ENCODE data around the gene ST3GAL3.
A peak's percentile ranks its signal among the peaks of the same experiment; 100 is the strongest.

ST3GAL3 gene

GRCh38 chr1:43802356-43802980 is 95.1 kb downstream of the ST3GAL3 start:
- no peak overlapping the region for H3K4me3 ChIP-seq (ENCODE audit: low read depth, low read length)
- no peak overlapping the region for H3K27ac ChIP-seq (ENCODE audit: extremely low read depth, low read depth, low read length)
- H3K36me3 ChIP-seq (ENCODE audit: control insufficient read depth in 2 of 2, insufficient read depth in 1 of 2, low read length in 2 of 2): no peaks in the 10 kb centered on the region
- H3K9me3 ChIP-seq (ENCODE audit: control insufficient read depth, insufficient read depth, low read depth, low read length): no peaks in the 10 kb centered on the region
- POLR2A ChIA-PET: no interaction called here
- TF ChIP-seq ZNF223 (tag by site-specific recombination; IDR thresholded peaks at IDR 0.05): no peak
- TF ChIP-seq ZNF660 (tag by site-specific recombination; IDR thresholded peaks at IDR 0.05): no peak
- TF ChIP-seq ZNF521 (tag by site-specific recombination; IDR thresholded peaks at IDR 0.05): no peak
- TF ChIP-seq ZNF626 (tag by site-specific recombination; IDR thresholded peaks at IDR 0.05): no peak
- no peak for TF ChIP-seq ZBTB8A (tag by site-specific recombination; IDR thresholded peaks at IDR 0.05)
- TF ChIP-seq ZNF423 (tag by site-specific recombination; IDR thresholded peaks at IDR 0.05): no peak
- no peak for TF ChIP-seq ZFP69B (tag by site-specific recombination; IDR thresholded peaks at IDR 0.05)
- no peak for TF ChIP-seq ZNF658 (tag by site-specific recombination; IDR thresholded peaks at IDR 0.05)
- TF ChIP-seq ZNF426 (tag by site-specific recombination; IDR thresholded peaks at IDR 0.05): no peak
- no peak for TF ChIP-seq ZBTB49 (tag by site-specific recombination; IDR thresholded peaks at IDR 0.05; ENCODE audit: low read depth)
- TF ChIP-seq ZNF639 (tag by site-specific recombination; IDR thresholded peaks at IDR 0.05): no peak
- CTCF ChIA-PET: interaction anchor here (1.2 kb wide), 1 partner anchor 132 kb away, joined by 4 read pairs; no protein-coding TSS in a partner anchor
- H3K4me1 ChIP-seq (ENCODE audit: control insufficient read depth, insufficient read depth, low read length): no peaks in the 10 kb centered on the region

- TF ChIP-seq ZNF121 (tag by site-specific recombination; IDR thresholded peaks at IDR 0.05) (peak; percentile 55), KLF10 (tag by site-specific recombination; IDR thresholded peaks at IDR 0.05) (no peak)
- Histone ChIP-seq H3K4me3 (ENCODE audit: low read depth, low read length) (no peak overlapping the region), H3K27ac (ENCODE audit: extremely low read depth, low read depth, low read length) (no peak overlapping the region), H3K4me1 (ENCODE audit: control insufficient read depth, insufficient read depth, low read length) (no peaks in the 10 kb centered on the region), H3K36me3 (ENCODE audit: control insufficient read depth in 2 of 2, insufficient read depth in 1 of 2, low read length in 2 of 2) (no peaks in the 10 kb centered on the region), H3K9me3 (ENCODE audit: control insufficient read depth, insufficient read depth, low read depth, low read length) (no peaks in the 10 kb centered on the region)
- ChIA-PET POLR2A (no interaction called here), CTCF (no interaction called here)
Measured at GRCh38 chr1:43803105-43803504, 95.8 kb downstream of the ST3GAL3 start.

GRCh38 chr1:43803646-43804045 is 96.3 kb downstream of the ST3GAL3 start:
- H3K27ac ChIP-seq (ENCODE audit: extremely low read depth, low read depth, low read length): no peak overlapping the region
- H3K36me3 ChIP-seq (ENCODE audit: control insufficient read depth in 2 of 2, insufficient read depth in 1 of 2, low read length in 2 of 2): no peaks in the 10 kb centered on the region
- H3K4me3 ChIP-seq (ENCODE audit: low read depth, low read length): no peak overlapping the region
- CTCF ChIA-PET: interaction anchor here (1.0 kb wide), 1 partner anchor 40 kb away, joined by 4 read pairs; no protein-coding TSS in a partner anchor
- no peaks in the 10 kb centered on the region for H3K9me3 ChIP-seq (ENCODE audit: control insufficient read depth, insufficient read depth, low read depth, low read length)
- POLR2A ChIA-PET: no interaction called here
- no peaks in the 10 kb centered on the region for H3K4me1 ChIP-seq (ENCODE audit: control insufficient read depth, insufficient read depth, low read length)
- no peak for TF ChIP-seq ZSCAN30 (tag by site-specific recombination; IDR thresholded peaks at IDR 0.05)
- TF ChIP-seq ZNF394 (tag by site-specific recombination; IDR thresholded peaks at IDR 0.05; ENCODE audit: borderline replicate concordance): no peak
- no peak for TF ChIP-seq PRDM10 (tag by site-specific recombination; IDR thresholded peaks at IDR 0.05)
- no peak for TF ChIP-seq MZF1 (tag by site-specific recombination; IDR thresholded peaks at IDR 0.05; ENCODE audit: borderline replicate concordance)
- TF ChIP-seq ZFP37 (tag by site-specific recombination; IDR thresholded peaks at IDR 0.05): no peak
- TF ChIP-seq ZNF416 (tag by site-specific recombination; IDR thresholded peaks at IDR 0.05): no peak
- no peak for TF ChIP-seq ZSCAN5A (tag by site-specific recombination; IDR thresholded peaks at IDR 0.05)
- TF ChIP-seq OVOL3 (tag by site-specific recombination; IDR thresholded peaks at IDR 0.05): no peak
- TF ChIP-seq ZFP69B (tag by site-specific recombination; IDR thresholded peaks at IDR 0.05): no peak
